Activated CD4-positive, alpha-beta memory T cell treated with anti-CD3 and anti-CD28 coated beads for 36 hours (primary cell): ENCODE results near the gene MEGF11. TPM values are rescaled to one million over a fixed set of nuclear protein-coding genes. Genes with fewer than 3 reads are reported as not detected.

Experiments used
- CTCF ChIA-PET: fragments of 350-600 bp; sonication (Branson Sonifier 250); formaldehyde crosslinking; loops from one replicate; lab custom pipeline; 2021; ENCODE audit warnings: antibody characterized with exemption, inconsistent platforms; lab: Charles Lee
- POLR2A ChIA-PET: fragments of 350-600 bp; sonication (Branson Sonifier 250); formaldehyde crosslinking; loops from one replicate; lab custom pipeline; 2021; ENCODE audit warnings: antibody characterized with exemption; lab: Charles Lee
- DNase-seq: peaks from one replicate; pipeline ENCODE4 v3.0.0-alpha.2; 2020
- H3K27ac Mint-ChIP-seq: one replicate; pipeline ENCODE4 v1.8.0; 2021; ENCODE audit warnings: mixed read lengths
- H3K27me3 Mint-ChIP-seq: one replicate; pipeline ENCODE4 v1.8.0; 2021; ENCODE audit warnings: mixed read lengths
- H3K36me3 Mint-ChIP-seq: one replicate; pipeline ENCODE4 v1.8.0; 2021; ENCODE audit warnings: mixed read lengths
- H3K4me1 Mint-ChIP-seq: one replicate; pipeline ENCODE4 v1.8.0; 2021; ENCODE audit warnings: low read depth, mixed read lengths
- H3K4me3 Mint-ChIP-seq: one replicate; pipeline ENCODE4 v1.8.0; 2021; ENCODE audit warnings: mild to moderate bottlenecking, mixed read lengths
- H3K9me3 Mint-ChIP-seq: one replicate; pipeline ENCODE4 v1.8.0; 2021; ENCODE audit warnings: mixed read lengths
- intact Hi-C: fragments of 100-400 bp; cut with micrococcal nuclease; formaldehyde crosslinking; loops from one replicate; pipeline ENCODE4 v1.15.1; 2023
- total RNA-seq, 2 experiments: library from RNA; stranded (reverse); gene quantifications; one replicate each; pipeline ENCODE4 v1.2.3, GENCODE V29; 2021

MEGF11 gene
- total RNA-seq, 2 experiments from 2014 or later: not detected

- ChIA-PET CTCF (no interaction called here), POLR2A (no interaction called here)
- Mint-ChIP-seq H3K27ac (no peak overlapping the region), H3K9me3 (no peaks in the 10 kb centered on the region), H3K27me3 (peaks cover 6% of the 10 kb centered on the region), H3K4me3 (no peak overlapping the region), H3K4me1 (peaks cover 12% of the 10 kb centered on the region), H3K36me3 (no peaks in the 10 kb centered on the region)
- intact Hi-C loops: no loop called here
- DNase-seq: no peak
These were observed 122.3 kb downstream of the MEGF11 start for GRCh38 chr15:66131200-66131599.

GRCh38 chr15:66130496-66131034, 123.0 kb downstream of the MEGF11 start:
- H3K4me3 Mint-ChIP-seq: no peak overlapping the region
- no peak for DNase-seq
- peaks cover 6% of the 10 kb centered on the region for H3K27me3 Mint-ChIP-seq
- H3K9me3 Mint-ChIP-seq: no peaks in the 10 kb centered on the region
- POLR2A ChIA-PET: no interaction called here
- H3K36me3 Mint-ChIP-seq: no peaks in the 10 kb centered on the region
- H3K27ac Mint-ChIP-seq: no peak overlapping the region
- peaks cover 8% of the 10 kb centered on the region for H3K4me1 Mint-ChIP-seq
- CTCF ChIA-PET: no interaction called here
- intact Hi-C loops: no loop called here

GRCh38 chr15:66129586-66129985, 124.0 kb downstream of the MEGF11 start:
- ChIA-PET CTCF (no interaction called here), POLR2A (no interaction called here)
- H3K27ac Mint-ChIP-seq: no peak overlapping the region
- no peak for DNase-seq
- H3K36me3 Mint-ChIP-seq: no peaks in the 10 kb centered on the region
- peaks cover 6% of the 10 kb centered on the region for H3K27me3 Mint-ChIP-seq
- H3K9me3 Mint-ChIP-seq: no peaks in the 10 kb centered on the region
- H3K4me1 Mint-ChIP-seq: no peaks in the 10 kb centered on the region
- intact Hi-C loops: no loop called here
- H3K4me3 Mint-ChIP-seq: no peak overlapping the region

GRCh38 chr15:66128116-66128680, 125.4 kb downstream of the MEGF11 start:
- ChIA-PET CTCF (no interaction called here), POLR2A (no interaction called here)
- Mint-ChIP-seq H3K27me3 (peaks cover 6% of the 10 kb centered on the region), H3K4me3 (no peak overlapping the region), H3K9me3 (no peaks in the 10 kb centered on the region), H3K4me1 (no peaks in the 10 kb centered on the region), H3K36me3 (no peaks in the 10 kb centered on the region), H3K27ac (no peak overlapping the region)
- intact Hi-C loops: no loop called here
- DNase-seq: no peak

GRCh38 chr15:66126456-66126855, 127.1 kb downstream of the MEGF11 start:
- no peak overlapping the region for H3K4me3 Mint-ChIP-seq
- H3K4me1 Mint-ChIP-seq: no peaks in the 10 kb centered on the region
- CTCF ChIA-PET: no interaction called here
- DNase-seq: no peak
- H3K36me3 Mint-ChIP-seq: no peaks in the 10 kb centered on the region
- intact Hi-C loops: no loop called here
- no peaks in the 10 kb centered on the region for H3K9me3 Mint-ChIP-seq
- peaks cover 6% of the 10 kb centered on the region for H3K27me3 Mint-ChIP-seq
- POLR2A ChIA-PET: no interaction called here
- no peak overlapping the region for H3K27ac Mint-ChIP-seq

GRCh38 chr15:66126031-66126441, 127.5 kb downstream of the MEGF11 start:
- intact Hi-C loops: no loop called here
- peaks cover 6% of the 10 kb centered on the region for H3K27me3 Mint-ChIP-seq
- DNase-seq: no peak
- no peaks in the 10 kb centered on the region for H3K36me3 Mint-ChIP-seq
- no peak overlapping the region for H3K27ac Mint-ChIP-seq
- ChIA-PET POLR2A (no interaction called here), CTCF (no interaction called here)
- no peak overlapping the region for H3K4me3 Mint-ChIP-seq
- no peaks in the 10 kb centered on the region for H3K4me1 Mint-ChIP-seq
- no peaks in the 10 kb centered on the region for H3K9me3 Mint-ChIP-seq

GRCh38 chr15:66124651-66125050, 128.9 kb downstream of the MEGF11 start:
- H3K27me3 Mint-ChIP-seq: peaks cover 6% of the 10 kb centered on the region
- no peaks in the 10 kb centered on the region for H3K36me3 Mint-ChIP-seq
- no peak for DNase-seq
- intact Hi-C loops: no loop called here
- no peaks in the 10 kb centered on the region for H3K4me1 Mint-ChIP-seq
- H3K4me3 Mint-ChIP-seq: no peak overlapping the region
- POLR2A ChIA-PET: no interaction called here
- CTCF ChIA-PET: no interaction called here
- H3K9me3 Mint-ChIP-seq: no peaks in the 10 kb centered on the region
- no peak overlapping the region for H3K27ac Mint-ChIP-seq

- CTCF ChIA-PET: no interaction called here
- no peaks in the 10 kb centered on the region for H3K4me1 Mint-ChIP-seq
- DNase-seq: no peak
- H3K36me3 Mint-ChIP-seq: no peaks in the 10 kb centered on the region
- peaks cover 6% of the 10 kb centered on the region for H3K27me3 Mint-ChIP-seq
- no peaks in the 10 kb centered on the region for H3K9me3 Mint-ChIP-seq
- no peak overlapping the region for H3K4me3 Mint-ChIP-seq
- POLR2A ChIA-PET: no interaction called here
- intact Hi-C loops: no loop called here
- no peak overlapping the region for H3K27ac Mint-ChIP-seq
These were observed 129.8 kb downstream of the MEGF11 start for GRCh38 chr15:66123799-66124198.

GRCh38 chr15:66120422-66120821, 133.1 kb downstream of the MEGF11 start:
- no peaks in the 10 kb centered on the region for H3K36me3 Mint-ChIP-seq
- peaks cover 10% of the 10 kb centered on the region for H3K4me1 Mint-ChIP-seq
- no peak overlapping the region for H3K27ac Mint-ChIP-seq
- ChIA-PET POLR2A (no interaction called here), CTCF (interaction anchor here (0.6 kb wide), 1 partner anchor 25 kb away, joined by 3 read pairs; no protein-coding TSS in a partner anchor)
- H3K4me3 Mint-ChIP-seq: no peak overlapping the region
- no peak for DNase-seq
- intact Hi-C loops: no loop called here
- no peaks in the 10 kb centered on the region for H3K27me3 Mint-ChIP-seq
- H3K9me3 Mint-ChIP-seq: no peaks in the 10 kb centered on the region

- H3K9me3 Mint-ChIP-seq: no peaks in the 10 kb centered on the region
- DNase-seq: no peak
- no peaks in the 10 kb centered on the region for H3K27me3 Mint-ChIP-seq
- no peak overlapping the region for H3K27ac Mint-ChIP-seq
- no peaks in the 10 kb centered on the region for H3K36me3 Mint-ChIP-seq
- POLR2A ChIA-PET: no interaction called here
- H3K4me3 Mint-ChIP-seq: no peak overlapping the region
- H3K4me1 Mint-ChIP-seq: peaks cover 13% of the 10 kb centered on the region
- intact Hi-C loops: no loop called here
- CTCF ChIA-PET: no interaction called here
These were observed 135.7 kb downstream of the MEGF11 start for GRCh38 chr15:66117841-66118240.

GRCh38 chr15:66115568-66116206, 137.9 kb downstream of the MEGF11 start:
- H3K9me3 Mint-ChIP-seq: no peaks in the 10 kb centered on the region
- no peaks in the 10 kb centered on the region for H3K36me3 Mint-ChIP-seq
- H3K4me1 Mint-ChIP-seq: peaks cover 13% of the 10 kb centered on the region
- no peak overlapping the region for H3K4me3 Mint-ChIP-seq
- H3K27ac Mint-ChIP-seq: no peak overlapping the region
- intact Hi-C loops: no loop called here
- ChIA-PET CTCF (no interaction called here), POLR2A (no interaction called here)
- DNase-seq: peak; percentile 50
- no peaks in the 10 kb centered on the region for H3K27me3 Mint-ChIP-seq

- ChIA-PET CTCF (no interaction called here), POLR2A (no interaction called here)
- Mint-ChIP-seq H3K27me3 (no peaks in the 10 kb centered on the region), H3K36me3 (no peaks in the 10 kb centered on the region), H3K4me3 (no peak overlapping the region), H3K9me3 (no peaks in the 10 kb centered on the region), H3K4me1 (peaks cover 13% of the 10 kb centered on the region), H3K27ac (no peak overlapping the region)
- DNase-seq: no peak
- intact Hi-C loops: no loop called here
These were observed 138.6 kb downstream of the MEGF11 start for GRCh38 chr15:66114863-66115425.

GRCh38 chr15:66112388-66112787, 141.2 kb downstream of the MEGF11 start:
- no peak overlapping the region for H3K27ac Mint-ChIP-seq
- H3K4me1 Mint-ChIP-seq: peaks cover 13% of the 10 kb centered on the region
- ChIA-PET CTCF (no interaction called here), POLR2A (no interaction called here)
- no peaks in the 10 kb centered on the region for H3K9me3 Mint-ChIP-seq
- no peak overlapping the region for H3K4me3 Mint-ChIP-seq
- intact Hi-C loops: no loop called here
- peaks cover 1% of the 10 kb centered on the region for H3K27me3 Mint-ChIP-seq
- no peaks in the 10 kb centered on the region for H3K36me3 Mint-ChIP-seq
- DNase-seq: no peak
